GM12878 (cell line): Measurements from ENCODE around the gene SEL1L2. TPM values are rescaled to one million over a fixed set of nuclear protein-coding genes. Genes with fewer than 3 reads are reported as not detected.

Experiments
- ASH2L ChIP-seq: fragments of 300-600, 200-600 bp; sonication (generic); IDR thresholded peaks from 2 replicates; pipeline ENCODE4 v1.6.1; 2017; ENCODE audit warnings: low read depth, mild to moderate bottlenecking, borderline replicate concordance
- BRCA1 ChIP-seq: IDR thresholded peaks from 2 replicates; pipeline ENCODE4 v1.6.1; 2011; ENCODE audit warnings: low read depth, low read length, improper control_type of control experiment
- CBX3 ChIP-seq: fragments of 200-600 bp; sonication (generic); IDR thresholded peaks from 2 replicates; pipeline ENCODE4 v1.6.1; 2016; ENCODE audit warnings: low read depth, borderline replicate concordance
- E2F8 ChIP-seq: fragments of 450-650 bp; IDR thresholded peaks from 2 replicates; pipeline ENCODE4 v1.6.1; 2018; ENCODE audit warnings: mild to moderate bottlenecking, low read depth, moderate library complexity; ENCODE audit not compliant: partially characterized antibody
- MAX ChIP-seq: IDR thresholded peaks from 2 replicates; pipeline ENCODE4 v1.6.1; 2012; ENCODE audit warnings: low read depth, low read length, improper control_type of control experiment
- PAX8 ChIP-seq: fragments of 450-650 bp; IDR thresholded peaks from 2 replicates; pipeline ENCODE4 v1.6.1; 2017; ENCODE audit warnings: mild to moderate bottlenecking, moderate library complexity
- RCOR1 ChIP-seq: conservative IDR thresholded peaks from 2 replicates; pipeline ENCODE4 v1.6.1; 2012; ENCODE audit warnings: low read depth, low read length, improper control_type of control experiment
- polyA plus RNA-seq, 11 experiments: library from polyadenylated mRNA; depleted of rRNA in 4 of 11; unstranded in 6 of 11; stranded (reverse) in 5 of 11; fragments of >200 nt; fragmentation: Nextera tagmentation in 4 of 11; fragmentation: Illumina TruSeq in 1 of 11; extraction: Ambion mirVana in 4 of 11; extraction: Trizol in 1 of 11; gene quantifications; 1 replicate in 1 of 11; 2 replicates in 10 of 11; pipeline versions ENCODE4 v1.2.1 to v1.2.3, GENCODE V29; 2011 to 2016; ENCODE audit warnings: inconsistent platforms in 2 of 11, missing spikeins in 2 of 11, low read depth in 1 of 11
- small RNA-seq: library from RNA; depleted of rRNA; stranded (forward); fragments of <200 nt; gene quantifications from one replicate; pipeline ENCODE3, GENCODE V24; 2014
- total RNA-seq, 4 experiments: library from RNA; depleted of rRNA in 3 of 4; stranded (reverse); fragments of >200 nt in 3 of 4; fragmentation: Illumina TruSeq in 1 of 4; extraction: Trizol in 1 of 4; gene quantifications; 2 replicates each; pipeline versions ENCODE4 v1.2.1 to v1.2.3, GENCODE V29; 2013 to 2021

The SEL1L2 gene
- total and polyA plus RNA-seq, 10 of the 15 experiments (the other 5 are each of a cell fraction or from before 2014, with no cell fraction given): not detected

GRCh38 chr20:13799974-13800373, 190.4 kb downstream of the SEL1L2 start (continued):
- TF ChIP-seq RCOR1 (no peak), E2F8 (no peak), PAX8 (no peak), CBX3 (no peak), MAX (no peak), BRCA1 (no peak), ASH2L (no peak)

Small RNAs within 50 kb of the gene (small RNA-seq; reads per million reads assigned to genes)
- gene RNU6-278P (not detected), gene RPS3P1 (not detected)

Other genes with a start within 250 kb of the SEL1L2 start
- 9.2 and 15.0 TPM in 2 replicates for gene ESF1, start 205.7 kb downstream of the SEL1L2 start, total RNA-seq (2014; rRNA removed)
- gene ESF1, start 205.7 kb downstream of the SEL1L2 start, total RNA-seq (2014; rRNA removed; fragmentation: Illumina TruSeq; extraction: Trizol): 32.9 and 36.3 TPM in 2 replicates
- 19.1 and 20.2 TPM in 2 replicates for gene ESF1, start 205.7 kb downstream of the SEL1L2 start, total RNA-seq (2021)
- gene ESF1, start 205.7 kb downstream of the SEL1L2 start, polyA plus RNA-seq (2011; rRNA removed): 9.4 and 18.3 TPM in 2 replicates
- 36.2 and 46.3 TPM in 2 replicates for gene ESF1, start 205.7 kb downstream of the SEL1L2 start, polyA plus RNA-seq (2014; fragmentation: Illumina TruSeq; extraction: Trizol)
- gene ESF1, start 205.7 kb downstream of the SEL1L2 start, polyA plus RNA-seq (2014; fragmentation: Nextera tagmentation; extraction: Ambion mirVana): 10 to 100 TPM; 20.2 to 27.6 TPM
- gene ESF1, start 205.7 kb downstream of the SEL1L2 start, polyA plus RNA-seq (2014; rRNA removed): 11.5 and 16.5 TPM in 2 replicates
- gene ESF1, start 205.7 kb downstream of the SEL1L2 start, polyA plus RNA-seq (2016; fragmentation: Nextera tagmentation; extraction: Ambion mirVana): 10 to 100 TPM; 11.0 to 14.1 TPM
- gene NDUFAF5, start 205.6 kb downstream of the SEL1L2 start, total RNA-seq (2014; rRNA removed): 15.6 and 19.8 TPM in 2 replicates
- 24.8 and 25.2 TPM in 2 replicates for gene NDUFAF5, start 205.6 kb downstream of the SEL1L2 start, total RNA-seq (2014; rRNA removed; fragmentation: Illumina TruSeq; extraction: Trizol)
- gene NDUFAF5, start 205.6 kb downstream of the SEL1L2 start, total RNA-seq (2021): 27.2 and 36.9 TPM in 2 replicates
- gene NDUFAF5, start 205.6 kb downstream of the SEL1L2 start, polyA plus RNA-seq (2011; rRNA removed): 28.5 and 41.9 TPM in 2 replicates
- 23.9 and 38.5 TPM in 2 replicates for gene NDUFAF5, start 205.6 kb downstream of the SEL1L2 start, polyA plus RNA-seq (2014; fragmentation: Illumina TruSeq; extraction: Trizol)
- gene NDUFAF5, start 205.6 kb downstream of the SEL1L2 start, polyA plus RNA-seq (2014; fragmentation: Nextera tagmentation; extraction: Ambion mirVana): 10 to 100 TPM; 24.7 to 27.5 TPM
- gene NDUFAF5, start 205.6 kb downstream of the SEL1L2 start, polyA plus RNA-seq (2014; rRNA removed): 19.0 and 28.8 TPM in 2 replicates
- 10 to 100 TPM; 30.6 to 33.1 TPM for gene NDUFAF5, start 205.6 kb downstream of the SEL1L2 start, polyA plus RNA-seq (2016; fragmentation: Nextera tagmentation; extraction: Ambion mirVana)
- gene MACROD2, start 4.9 kb upstream of the SEL1L2 start, total RNA-seq (2014; rRNA removed): 1.0 and 1.1 TPM in 2 replicates
- gene MACROD2, start 4.9 kb upstream of the SEL1L2 start, total RNA-seq (2014; rRNA removed; fragmentation: Illumina TruSeq; extraction: Trizol): 3.5 and 3.8 TPM in 2 replicates
- gene MACROD2, start 4.9 kb upstream of the SEL1L2 start, total RNA-seq (2021): 2.9 TPM in 2 replicates
- 21.5 and 43.1 TPM in 2 replicates for gene MACROD2, start 4.9 kb upstream of the SEL1L2 start, polyA plus RNA-seq (2011; rRNA removed)
- 4.3 and 5.1 TPM in 2 replicates for gene MACROD2, start 4.9 kb upstream of the SEL1L2 start, polyA plus RNA-seq (2014; fragmentation: Illumina TruSeq; extraction: Trizol)
- 1 to 10 TPM; 1.4 to 1.8 TPM for gene MACROD2, start 4.9 kb upstream of the SEL1L2 start, polyA plus RNA-seq (2014; fragmentation: Nextera tagmentation; extraction: Ambion mirVana)
- 2.2 and 2.3 TPM in 2 replicates for gene MACROD2, start 4.9 kb upstream of the SEL1L2 start, polyA plus RNA-seq (2014; rRNA removed)
- gene MACROD2, start 4.9 kb upstream of the SEL1L2 start, polyA plus RNA-seq (2016; fragmentation: Nextera tagmentation; extraction: Ambion mirVana): 1 to 10 TPM; 1.7 to 2.2 TPM